ENCODE data around the gene TRIO. TPM values are rescaled to one million over a fixed set of nuclear protein-coding genes. Genes with fewer than 3 reads are reported as not detected.

Gene TRIO
- total and polyA plus RNA-seq, 4 donors: 22.0 to 374 (median 191) TPM

DNA sequence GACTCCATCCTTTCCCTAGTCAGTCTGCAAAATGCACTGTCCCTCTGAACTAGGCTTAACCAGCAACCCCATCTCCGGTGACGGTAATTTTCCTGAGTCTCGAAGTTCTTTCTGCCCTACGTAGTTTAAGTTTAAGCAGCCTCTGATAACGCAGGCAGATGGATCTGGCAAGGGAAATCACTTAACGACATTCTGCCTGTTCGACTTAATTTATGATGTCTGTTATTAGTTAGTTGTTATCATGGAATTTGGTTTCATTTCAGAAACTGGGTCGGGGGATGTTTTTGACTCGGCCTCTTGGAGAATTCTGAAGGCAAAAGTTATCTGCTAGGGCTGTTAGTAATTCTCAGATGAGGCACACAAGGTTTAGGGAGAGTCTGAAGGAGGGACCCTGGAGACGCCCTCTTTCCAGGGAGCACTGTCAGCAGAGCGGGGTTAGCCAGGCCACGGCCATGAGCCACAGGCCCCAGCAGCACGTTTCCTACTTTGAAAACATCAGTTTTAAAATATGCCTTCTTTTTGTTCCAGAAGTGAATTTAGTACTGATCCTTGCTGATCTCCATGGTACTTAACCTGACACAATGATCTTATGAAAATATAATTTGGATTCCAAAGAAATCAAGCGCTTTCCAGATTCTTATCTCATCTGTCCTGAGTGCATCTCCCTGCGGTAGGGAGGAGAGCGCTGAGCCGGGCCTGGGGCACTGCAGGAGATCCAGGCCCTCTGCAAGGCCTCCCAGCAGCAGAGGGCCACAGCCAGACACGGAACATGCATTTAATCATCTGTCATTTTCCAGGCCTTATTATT is 267.5 kb downstream of the TRIO start:
- peak; percentile 73 for ATAC-seq (ENCODE audit: low FRiP score)
- Histone ChIP-seq H3K4me1 (ENCODE audit: control insufficient read depth in 1 of 2, insufficient read depth in 2 of 2, low read length in 2 of 2) (no peaks in the 10 kb centered on the region), H3K36me3 (ENCODE audit: control insufficient read depth in 1 of 2, insufficient read depth in 2 of 2, low read length in 1 of 2) (peaks cover 5 to 6% of the 10 kb centered on the region in 2 donors), H3K9me3 (ENCODE audit: control insufficient read depth, low read length) (no peaks in the 10 kb centered on the region), H3K4me3 (ENCODE audit: low read length in 2 of 2) (peak overlapping the region in 1 of 2 donors; percentile 6), H3K27me3 (ENCODE audit: control insufficient read depth in 1 of 2, insufficient read depth in 2 of 2, low read length in 1 of 2) (no peaks in the 10 kb centered on the region), H3K27ac (ENCODE audit: low read depth in 1 of 2, low read length in 2 of 2) (peak overlapping the region in 1 of 2 donors; percentile 22)
- intact Hi-C loops (cut with DNase I): no loop called here
- no peak for DNase-seq
- 20 to 22% methylated on average over 18 of the region's 18 CpGs for WGBS, 2 donors

DNA sequence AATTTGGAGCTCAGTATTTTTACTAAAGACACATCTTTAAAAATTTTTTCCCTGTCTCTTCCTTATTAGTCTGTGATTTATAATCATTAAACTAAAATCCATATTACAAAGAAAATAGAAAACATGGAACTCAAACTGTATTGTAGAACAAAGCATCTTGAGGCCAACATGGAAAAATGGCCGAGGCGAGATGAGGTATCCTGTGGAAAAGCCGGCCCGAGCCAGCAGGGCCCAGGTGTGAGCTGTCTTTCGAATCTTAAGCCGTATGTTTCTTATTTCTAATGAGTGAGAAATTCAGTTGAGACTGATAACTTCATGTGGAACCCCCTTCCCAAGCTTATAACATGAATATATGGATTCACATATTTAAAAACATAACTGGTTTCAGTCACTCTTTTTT is 268.1 kb downstream of the TRIO start:
- DNase-seq: no peak
- Histone ChIP-seq H3K27me3 (ENCODE audit: control insufficient read depth in 1 of 2, insufficient read depth in 2 of 2, low read length in 1 of 2) (no peaks in the 10 kb centered on the region), H3K4me3 (ENCODE audit: low read length in 2 of 2) (no peak overlapping the region), H3K4me1 (ENCODE audit: control insufficient read depth in 1 of 2, insufficient read depth in 2 of 2, low read length in 2 of 2) (no peaks in the 10 kb centered on the region), H3K36me3 (ENCODE audit: control insufficient read depth in 1 of 2, insufficient read depth in 2 of 2, low read length in 1 of 2) (peaks cover 0 to 6% of the 10 kb centered on the region in 2 donors), H3K9me3 (ENCODE audit: control insufficient read depth, low read length) (no peaks in the 10 kb centered on the region), H3K27ac (ENCODE audit: low read depth in 1 of 2, low read length in 2 of 2) (no peak overlapping the region)
- WGBS, 2 donors: 92 to 95% methylated on average over 6 of the region's 6 CpGs
- ATAC-seq (ENCODE audit: low FRiP score): no peak
- intact Hi-C loops (cut with DNase I): no loop called here

DNA sequence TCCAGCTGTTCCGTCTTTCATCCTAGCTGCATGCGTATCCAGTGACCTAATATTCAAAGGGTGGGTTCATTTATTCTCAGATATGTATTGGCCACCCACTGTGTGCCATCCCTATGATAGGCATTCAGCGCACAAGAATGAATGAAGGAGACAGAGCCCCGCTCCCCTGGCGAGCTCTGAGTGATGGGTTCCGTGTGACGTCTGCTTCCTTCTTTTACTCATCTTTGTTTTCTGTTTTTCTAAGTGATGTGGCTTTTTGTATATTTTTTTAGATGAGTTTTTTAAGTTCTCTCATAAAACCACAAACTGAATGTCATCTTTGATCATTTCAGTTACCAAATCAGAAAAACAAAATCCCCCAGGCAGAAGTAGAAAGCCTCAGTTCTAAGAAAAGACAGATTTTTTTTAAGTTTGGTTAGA is 270.2 kb downstream of the TRIO start:
- WGBS, 2 donors: 66 to 91% methylated on average over 7 of the region's 7 CpGs
- no peaks in the 10 kb centered on the region for H3K27me3 ChIP-seq (ENCODE audit: control insufficient read depth in 1 of 2, insufficient read depth in 2 of 2, low read length in 1 of 2)
- no peaks in the 10 kb centered on the region for H3K9me3 ChIP-seq (ENCODE audit: control insufficient read depth, low read length)
- peaks cover 0 to 4% of the 10 kb centered on the region in 2 donors for H3K36me3 ChIP-seq (ENCODE audit: control insufficient read depth in 1 of 2, insufficient read depth in 2 of 2, low read length in 1 of 2)
- no peaks in the 10 kb centered on the region for H3K4me1 ChIP-seq (ENCODE audit: control insufficient read depth in 1 of 2, insufficient read depth in 2 of 2, low read length in 2 of 2)
- no peak overlapping the region for H3K4me3 ChIP-seq (ENCODE audit: low read length in 2 of 2)
- DNase-seq (no peak), ATAC-seq (ENCODE audit: low FRiP score) (no peak)
- H3K27ac ChIP-seq (ENCODE audit: low read depth in 1 of 2, low read length in 2 of 2): no peak overlapping the region
- intact Hi-C loops (cut with DNase I): no loop called here

DNA sequence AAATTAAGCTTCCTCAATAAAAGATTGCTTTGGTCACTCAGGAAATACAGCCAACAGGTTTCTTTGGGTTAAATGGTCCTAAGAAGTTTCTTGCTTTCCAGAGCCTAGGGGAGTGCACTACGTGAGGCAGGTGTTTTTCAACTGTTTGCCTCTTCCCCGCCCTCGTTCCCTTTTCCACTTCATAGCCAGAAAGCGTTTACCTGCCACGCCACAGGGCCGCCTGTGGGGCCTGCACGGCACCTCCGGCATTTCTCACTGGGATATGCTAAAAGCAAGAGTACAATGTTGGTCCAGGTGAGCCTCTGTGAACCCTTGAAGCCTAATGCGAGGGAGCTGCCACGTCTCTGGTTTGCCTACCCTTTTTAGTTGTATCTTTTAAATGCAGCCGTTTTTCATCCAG is 270.9 kb downstream of the TRIO start:
- intact Hi-C loops (cut with DNase I): no loop called here
- Histone ChIP-seq H3K4me1 (ENCODE audit: control insufficient read depth in 1 of 2, insufficient read depth in 2 of 2, low read length in 2 of 2) (no peaks in the 10 kb centered on the region), H3K36me3 (ENCODE audit: control insufficient read depth in 1 of 2, insufficient read depth in 2 of 2, low read length in 1 of 2) (peaks cover 0 to 4% of the 10 kb centered on the region in 2 donors), H3K9me3 (ENCODE audit: control insufficient read depth, low read length) (no peaks in the 10 kb centered on the region), H3K4me3 (ENCODE audit: low read length in 2 of 2) (no peak overlapping the region), H3K27me3 (ENCODE audit: control insufficient read depth in 1 of 2, insufficient read depth in 2 of 2, low read length in 1 of 2) (no peaks in the 10 kb centered on the region), H3K27ac (ENCODE audit: low read depth in 1 of 2, low read length in 2 of 2) (no peak overlapping the region)
- WGBS, 2 donors: 92 to 94% methylated on average over 11 of the region's 11 CpGs
- no peak for DNase-seq
- no peak for ATAC-seq (ENCODE audit: low FRiP score)

DNA sequence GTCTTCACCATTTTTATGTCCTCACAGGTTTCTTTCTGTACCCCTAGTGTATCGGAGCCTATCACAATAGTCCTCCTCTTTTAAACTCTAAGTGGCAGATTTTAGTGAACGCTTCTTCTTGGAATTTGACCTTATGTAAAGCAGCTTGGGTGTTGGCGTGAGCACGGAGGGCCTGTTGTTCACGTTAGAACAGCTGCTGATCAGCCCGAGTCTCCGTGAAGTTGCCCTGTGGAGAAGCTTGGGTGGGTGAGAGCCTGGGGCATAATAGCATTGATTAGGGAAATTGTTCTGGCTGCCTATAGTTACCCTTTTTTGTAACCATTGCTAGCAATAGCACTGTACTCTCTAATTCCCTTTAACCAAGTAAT is 271.5 kb downstream of the TRIO start:
- no peak overlapping the region for H3K27ac ChIP-seq (ENCODE audit: low read depth in 1 of 2, low read length in 2 of 2)
- ATAC-seq (ENCODE audit: low FRiP score) (no peak), DNase-seq (no peak)
- H3K9me3 ChIP-seq (ENCODE audit: control insufficient read depth, low read length): no peaks in the 10 kb centered on the region
- no peaks in the 10 kb centered on the region for H3K27me3 ChIP-seq (ENCODE audit: control insufficient read depth in 1 of 2, insufficient read depth in 2 of 2, low read length in 1 of 2)
- H3K4me1 ChIP-seq (ENCODE audit: control insufficient read depth in 1 of 2, insufficient read depth in 2 of 2, low read length in 2 of 2): no peaks in the 10 kb centered on the region
- WGBS, 2 donors: 89 to 92% methylated on average over 7 of the region's 7 CpGs
- no peak overlapping the region for H3K4me3 ChIP-seq (ENCODE audit: low read length in 2 of 2)
- H3K36me3 ChIP-seq (ENCODE audit: control insufficient read depth in 1 of 2, insufficient read depth in 2 of 2, low read length in 1 of 2): peaks cover 0 to 4% of the 10 kb centered on the region in 2 donors
- intact Hi-C loops (cut with DNase I): no loop called here

DNA sequence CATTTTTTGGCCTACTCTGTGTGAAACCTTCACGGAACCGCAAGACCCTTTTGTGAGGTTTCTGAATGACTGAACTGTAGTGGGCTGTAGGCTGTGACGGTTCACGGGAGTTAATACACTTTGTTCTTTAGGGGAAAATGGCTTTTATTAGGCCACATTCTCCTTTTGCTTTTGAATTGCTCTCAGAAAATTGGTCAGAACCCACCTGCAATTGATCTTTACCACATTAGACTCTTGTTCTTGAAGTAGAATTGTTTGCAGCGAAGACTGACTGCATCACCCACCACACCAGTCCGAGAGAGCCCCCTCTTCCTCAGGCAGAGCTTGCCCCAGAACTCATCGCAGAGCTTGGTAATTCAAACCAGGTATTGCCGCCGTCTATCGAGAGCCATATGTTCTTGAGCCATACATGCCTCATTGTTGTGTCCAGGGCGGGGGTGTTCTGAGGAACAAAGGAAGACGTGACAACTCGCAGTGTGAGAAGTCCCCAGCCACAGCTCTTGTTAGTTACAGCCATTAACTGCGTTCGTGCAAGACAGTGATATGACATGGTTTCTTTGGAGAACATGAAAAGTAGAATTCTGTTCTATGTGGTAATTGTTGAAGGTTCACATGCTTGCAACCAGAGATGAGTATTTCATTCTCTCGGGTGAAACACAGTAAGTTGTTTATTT is 272.0 kb downstream of the TRIO start:
- no peaks in the 10 kb centered on the region for H3K27me3 ChIP-seq (ENCODE audit: control insufficient read depth in 1 of 2, insufficient read depth in 2 of 2, low read length in 1 of 2)
- no peak overlapping the region for H3K4me3 ChIP-seq (ENCODE audit: low read length in 2 of 2)
- no peaks in the 10 kb centered on the region for H3K4me1 ChIP-seq (ENCODE audit: control insufficient read depth in 1 of 2, insufficient read depth in 2 of 2, low read length in 2 of 2)
- ATAC-seq (ENCODE audit: low FRiP score): no peak
- no peaks in the 10 kb centered on the region for H3K9me3 ChIP-seq (ENCODE audit: control insufficient read depth, low read length)
- no peak overlapping the region for H3K27ac ChIP-seq (ENCODE audit: low read depth in 1 of 2, low read length in 2 of 2)
- 87 to 90% methylated on average over 16 of the region's 16 CpGs for WGBS, 2 donors
- H3K36me3 ChIP-seq (ENCODE audit: control insufficient read depth in 1 of 2, insufficient read depth in 2 of 2, low read length in 1 of 2): peaks cover 0 to 4% of the 10 kb centered on the region in 2 donors
- intact Hi-C loops (cut with DNase I): no loop called here
- DNase-seq: no peak

DNA sequence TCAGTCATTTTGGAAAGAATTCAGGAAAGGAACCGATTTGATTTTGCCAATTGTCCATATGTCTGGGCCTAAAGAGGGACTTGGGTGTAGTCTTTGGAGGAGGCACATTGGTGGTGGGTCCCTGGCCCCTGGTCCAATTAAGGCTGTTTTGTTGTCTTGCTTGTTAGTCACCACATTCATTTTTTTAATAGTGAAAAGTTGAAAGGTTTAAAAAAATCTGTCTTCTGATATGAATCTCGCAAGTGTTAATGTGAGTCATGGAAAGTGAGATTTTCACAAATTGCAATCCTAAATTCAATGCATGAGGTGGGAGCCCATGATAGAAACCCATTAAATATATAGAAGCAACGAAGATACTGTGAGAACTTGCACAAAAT is 272.5 kb downstream of the TRIO start:
- Histone ChIP-seq H3K36me3 (ENCODE audit: control insufficient read depth in 1 of 2, insufficient read depth in 2 of 2, low read length in 1 of 2) (peaks cover 0 to 4% of the 10 kb centered on the region in 2 donors), H3K27me3 (ENCODE audit: control insufficient read depth in 1 of 2, insufficient read depth in 2 of 2, low read length in 1 of 2) (no peaks in the 10 kb centered on the region), H3K4me3 (ENCODE audit: low read length in 2 of 2) (no peak overlapping the region), H3K27ac (ENCODE audit: low read depth in 1 of 2, low read length in 2 of 2) (no peak overlapping the region), H3K4me1 (ENCODE audit: control insufficient read depth in 1 of 2, insufficient read depth in 2 of 2, low read length in 2 of 2) (no peaks in the 10 kb centered on the region), H3K9me3 (ENCODE audit: control insufficient read depth, low read length) (no peaks in the 10 kb centered on the region)
- 69 to 77% methylated on average over 3 of the region's 3 CpGs for WGBS, 2 donors
- intact Hi-C loops (cut with DNase I): no loop called here
- DNase-seq (no peak), ATAC-seq (ENCODE audit: low FRiP score) (no peak)

DNA sequence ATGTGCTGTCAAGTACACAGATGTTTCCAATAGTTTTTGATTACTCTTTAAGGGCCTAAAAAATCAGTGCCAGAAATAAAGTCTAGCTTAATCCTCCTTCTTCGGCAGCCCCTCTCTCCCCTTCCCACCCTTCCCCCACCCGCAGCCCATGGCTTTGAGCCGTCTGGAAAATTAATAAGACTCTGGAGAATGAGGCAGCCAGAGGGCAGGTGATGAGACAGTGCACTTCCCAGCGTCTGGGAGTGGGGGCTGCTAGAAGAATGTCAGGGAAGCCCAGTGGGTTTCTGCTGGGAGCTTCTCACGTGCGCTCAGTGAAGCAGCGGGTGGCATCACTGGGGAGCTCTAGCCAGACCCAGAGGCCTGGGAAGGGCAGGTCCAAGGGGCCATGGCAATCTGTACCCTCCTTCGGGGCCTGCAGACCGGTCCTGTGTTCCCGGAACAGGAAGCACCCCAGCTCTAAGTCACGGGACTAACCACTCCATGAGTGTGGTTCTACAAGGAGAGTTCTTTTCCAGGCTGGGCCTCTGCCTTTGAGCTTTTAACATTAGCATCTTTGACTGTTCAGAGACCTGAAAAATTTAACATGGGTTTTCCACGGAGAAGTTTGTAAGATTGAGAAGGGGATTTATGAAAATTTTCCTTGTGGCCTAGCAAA is 273.6 kb downstream of the TRIO start:
- intact Hi-C loops (cut with DNase I): no loop called here
- no peak for ATAC-seq (ENCODE audit: low FRiP score)
- no peak overlapping the region for H3K4me3 ChIP-seq (ENCODE audit: low read length in 2 of 2)
- H3K36me3 ChIP-seq (ENCODE audit: control insufficient read depth in 1 of 2, insufficient read depth in 2 of 2, low read length in 1 of 2): peaks cover 0 to 4% of the 10 kb centered on the region in 2 donors
- WGBS, 2 donors: 77% methylated on average over 12 of the region's 12 CpGs
- no peaks in the 10 kb centered on the region for H3K9me3 ChIP-seq (ENCODE audit: control insufficient read depth, low read length)
- no peaks in the 10 kb centered on the region for H3K27me3 ChIP-seq (ENCODE audit: control insufficient read depth in 1 of 2, insufficient read depth in 2 of 2, low read length in 1 of 2)
- no peaks in the 10 kb centered on the region for H3K4me1 ChIP-seq (ENCODE audit: control insufficient read depth in 1 of 2, insufficient read depth in 2 of 2, low read length in 2 of 2)
- no peak overlapping the region for H3K27ac ChIP-seq (ENCODE audit: low read depth in 1 of 2, low read length in 2 of 2)
- DNase-seq: no peak

Data from aorta (tissue), 5 donors.